ENCODE data around the gene SEC14L5. TPM values are rescaled to one million over a fixed set of nuclear protein-coding genes. Genes with fewer than 3 reads are reported as not detected.

Gene SEC14L5
- total and polyA plus RNA-seq, 2 of the 4 experiments (the other 2 are of a cell fraction) = 0.07 TPM; not detected in 1

- Histone ChIP-seq H3K4ac (ENCODE audit: low read depth, low read length) (no peak overlapping the region), H2BK15ac (ENCODE audit: low read depth, low read length) (no peak overlapping the region), H2AK9ac (replicated peaks; ENCODE audit: low read depth, low read length, poor library complexity) (no peak overlapping the region), H2AK5ac (ENCODE audit: low read depth, low read length) (no peak overlapping the region), H4K5ac (ENCODE audit: low read depth, low read length) (no peak overlapping the region), H3K9me1 (ENCODE audit: insufficient read depth, low read length) (no peaks in the 10 kb centered on the region), H3K4me2 (ENCODE audit: low read depth, low read length) (no peak overlapping the region), H2AFZ (replicated peaks; ENCODE audit: low read length, poor library complexity) (peak overlapping the region; percentile 48), H3K9ac (ENCODE audit: low read depth, low read length) (no peak overlapping the region), H3K23ac (ENCODE audit: low read depth, low read length) (no peak overlapping the region), H3K9me3 (ENCODE audit: control insufficient read depth, insufficient read depth, low read length) (no peaks in the 10 kb centered on the region; the same call in 1 of the 2 replicates), H4K91ac (ENCODE audit: insufficient read depth, low read depth, low read length) (no peak overlapping the region), H2BK20ac (ENCODE audit: low read depth, low read length) (no peak overlapping the region), H2BK120ac (ENCODE audit: low read depth, low read length) (no peak overlapping the region), H3K27me3 (ENCODE audit: control insufficient read depth, insufficient read depth, low read length) (peaks cover 21% of the 10 kb centered on the region), H3K4me1 (ENCODE audit: control insufficient read depth, insufficient read depth, low read length) (peaks cover 10% of the 10 kb centered on the region), H4K20me1 (ENCODE audit: insufficient read depth, low read length) (no peaks in the 10 kb centered on the region), H2BK5ac (ENCODE audit: low read depth, low read length, poor library complexity, severe bottlenecking) (no peak overlapping the region), H4K8ac (ENCODE audit: low read depth in 2 of 2, low read length in 2 of 2) (no peak overlapping the region), H3K36me3 (ENCODE audit: control insufficient read depth, insufficient read depth, low read length) (no peaks in the 10 kb centered on the region), H3K4me3 (ENCODE audit: insufficient read depth, low read depth, low read length) (no peak overlapping the region), H3K14ac (replicated peaks; ENCODE audit: low read depth, low read length) (no peak overlapping the region), H3K18ac (ENCODE audit: low read depth, low read length) (no peak overlapping the region), H3K56ac (ENCODE audit: extremely low read depth, insufficient read depth, low read length) (no peak overlapping the region), H3K79me1 (ENCODE audit: low read depth in 1 of 2, low read length in 2 of 2) (no peaks in the 10 kb centered on the region), H3K27ac (ENCODE audit: insufficient read depth, low read length) (no peak overlapping the region)
- ATAC-seq (ENCODE audit: low read depth) (peak; percentile 42), DNase-seq (peak; percentile 49)
- in situ Hi-C loops (cut with MboI; ENCODE audit: low sequenced_read_pairs) (no loop called here), dilution Hi-C loops (cut with HindIII; ENCODE audit: low sequenced_read_pairs, unreplicated experiment) (no loop called here), intact Hi-C loops (cut with micrococcal nuclease) (no loop called here)
- BruUV-seq (replicated peaks) = no TSS peak
- POLR2A ChIA-PET (ENCODE audit: unreplicated experiment) = no interaction called here
- WGBS, 2 experiments (ENCODE audit: extremely low coverage in 2 of 2, insufficient read length in 1 of 2) = 49% methylated on average over 4 of the region's 5 CpGs; no CpG with 5 or more reads in 1 of the 2 experiments
- CTCF ChIA-PET = no interaction called here
- TF ChIP-seq CEBPB (IDR thresholded peaks at IDR 0.05; ENCODE audit: low read depth, low read length) (0 out of 2 replicates have a peak, but pooled peaks have one; percentile 40), SMC3 (IDR thresholded peaks at IDR 0.05; ENCODE audit: low read depth, low read length) (no peak), RCOR1 (IDR thresholded peaks at IDR 0.05; ENCODE audit: insufficient replicate concordance, low read length) (no peak)
These were observed 37.3 kb upstream of the SEC14L5 start for GRCh38 chr16:4920826-4921225.
